Hepatocyte (in vitro differentiated cells): ENCODE results near the gene PDSS2. TPM values are rescaled to one million over a fixed set of nuclear protein-coding genes. Genes with fewer than 3 reads are reported as not detected.

Source experiments
- DNase-seq: peaks from one replicate; pipeline ENCODE4 v3.0.0-alpha.2; 2016; ENCODE audit warnings: low spot score
- H2AFZ ChIP-seq: fragments of 200-600 bp; sonication (generic); 2 replicates; pipeline ENCODE4 v1.6.0; 2016; ENCODE audit warnings: antibody characterized with exemption, mild to moderate bottlenecking
- H3K27ac ChIP-seq: fragments of 200-600 bp; sonication (generic); 2 replicates; pipeline ENCODE4 v1.5.1; 2016; ENCODE audit warnings: mild to moderate bottlenecking
- H3K27me3 ChIP-seq: fragments of 200-600 bp; sonication (generic); 2 replicates; pipeline ENCODE4 v1.6.1; 2016
- H3K36me3 ChIP-seq: fragments of 200-600 bp; sonication (generic); replicated peaks from 2 replicates; pipeline ENCODE4 v1.5.1; 2016; ENCODE audit warnings: low read depth; ENCODE audit not compliant: insufficient read depth
- H3K4me1 ChIP-seq: fragments of 200-600 bp; sonication (generic); 2 replicates; pipeline ENCODE4 v1.5.1; 2016; ENCODE audit warnings: mild to moderate bottlenecking, moderate library complexity; ENCODE audit not compliant: insufficient read depth
- H3K4me2 ChIP-seq: fragments of 200-600 bp; sonication (generic); 2 replicates; pipeline ENCODE4 v1.6.0; 2016
- H3K4me3 ChIP-seq: fragments of 200-600 bp; sonication (generic); 2 replicates; pipeline ENCODE4 v1.5.1; 2016; ENCODE audit warnings: mild to moderate bottlenecking
- H3K79me2 ChIP-seq: fragments of 200-600 bp; sonication (generic); 2 replicates; pipeline ENCODE4 v1.6.0; 2017; ENCODE audit warnings: mild to moderate bottlenecking
- H3K9me2 ChIP-seq: fragments of 200-600 bp; sonication (generic); replicated peaks from 2 replicates; pipeline ENCODE4 v1.6.0; 2017; ENCODE audit warnings: mild to moderate bottlenecking; ENCODE audit not compliant: insufficient read depth
- H3K9me3 ChIP-seq: fragments of 200-600 bp; sonication (generic); 2 replicates; pipeline ENCODE4 v1.5.1; 2016; ENCODE audit warnings: low read depth, mild to moderate bottlenecking
- H4K20me1 ChIP-seq: fragments of 200-600 bp; sonication (generic); 2 replicates; pipeline ENCODE4 v1.6.0; 2016; ENCODE audit warnings: mild to moderate bottlenecking; ENCODE audit not compliant: insufficient read depth, poor library complexity, severe bottlenecking
- CTCF ChIP-seq: fragments of 200-600 bp; sonication (generic); IDR thresholded peaks from 2 replicates; pipeline ENCODE4 v1.5.1; 2016; ENCODE audit warnings: antibody characterized with exemption, mild to moderate bottlenecking; ENCODE audit not compliant: poor library complexity
- EZH2 ChIP-seq: fragments of 200-600 bp; sonication (generic); IDR thresholded peaks from 2 replicates; pipeline ENCODE4 v1.6.1; 2016; ENCODE audit warnings: antibody characterized with exemption, mild to moderate bottlenecking, borderline replicate concordance
- EZH2phosphoT487 ChIP-seq: fragments of 200-600 bp; sonication (generic); IDR thresholded peaks from one replicate; pipeline ENCODE4 v1.6.1; 2018; ENCODE audit warnings: antibody characterized with exemption, mild to moderate bottlenecking, low read depth, moderate library complexity; ENCODE audit not compliant: unreplicated experiment, severe bottlenecking
- WGBS: methylation state at CpG from one replicate; pipeline ENCODE4 v1.1.6; 2016; ENCODE audit warnings: low lambda C conversion rate; ENCODE audit errors: missing lambda C conversion rate; 5-methylcytosine and 5-hydroxymethylcytosine counted together
- polyA plus RNA-seq: library from polyadenylated mRNA; unstranded; fragments of >200 nt; fragmentation: Nextera tagmentation; extraction: Ambion mirVana; gene quantifications from 2 replicates; pipeline ENCODE4 v1.2.1, GENCODE V29; 2016
- total RNA-seq: library from RNA; depleted of rRNA; stranded (reverse); fragments of >200 nt; gene quantifications from 2 replicates; pipeline ENCODE4 v1.2.3, GENCODE V29; 2014

Gene PDSS2
- total and polyA plus RNA-seq, 2 experiments from 2014 or later = 15.3 to 18.2 TPM

GRCh38 chr6:107110200-107110599, 349.2 kb downstream of the PDSS2 start:
- no peaks in the 10 kb centered on the region for H3K36me3 ChIP-seq
- TF ChIP-seq EZH2phosphoT487 = no peak
- no peak for TF ChIP-seq CTCF
- TF ChIP-seq EZH2 = no peak
- H2AFZ ChIP-seq = no peak overlapping the region
- no peak overlapping the region for H3K4me3 ChIP-seq
- no peaks in the 10 kb centered on the region for H4K20me1 ChIP-seq
- no peaks in the 10 kb centered on the region for H3K9me3 ChIP-seq
- no peak overlapping the region for H3K4me2 ChIP-seq
- no peak overlapping the region for H3K27ac ChIP-seq
- no peaks in the 10 kb centered on the region for H3K9me2 ChIP-seq
- peaks cover 32% of the 10 kb centered on the region for H3K79me2 ChIP-seq
- 82% methylated on average over 1 of the region's 1 CpG for WGBS
- H3K4me1 ChIP-seq = peaks cover 6% of the 10 kb centered on the region
- DNase-seq = no peak
- H3K27me3 ChIP-seq = no peaks in the 10 kb centered on the region

- Histone ChIP-seq H3K36me3 (no peaks in the 10 kb centered on the region), H3K27me3 (no peaks in the 10 kb centered on the region), H3K27ac (no peak overlapping the region), H2AFZ (no peak overlapping the region), H3K79me2 (peaks cover 32% of the 10 kb centered on the region), H3K4me1 (no peaks in the 10 kb centered on the region), H3K9me3 (no peaks in the 10 kb centered on the region), H3K4me2 (no peak overlapping the region), H3K4me3 (no peak overlapping the region), H3K9me2 (no peaks in the 10 kb centered on the region), H4K20me1 (no peaks in the 10 kb centered on the region)
- TF ChIP-seq EZH2 = no peak
- no peak for TF ChIP-seq EZH2phosphoT487
- DNase-seq = no peak
- WGBS = 93% methylated on average over 17 of the region's 17 CpGs
These were observed 351.0 kb downstream of the PDSS2 start for GRCh38 chr6:107108201-107108890.

DNA sequence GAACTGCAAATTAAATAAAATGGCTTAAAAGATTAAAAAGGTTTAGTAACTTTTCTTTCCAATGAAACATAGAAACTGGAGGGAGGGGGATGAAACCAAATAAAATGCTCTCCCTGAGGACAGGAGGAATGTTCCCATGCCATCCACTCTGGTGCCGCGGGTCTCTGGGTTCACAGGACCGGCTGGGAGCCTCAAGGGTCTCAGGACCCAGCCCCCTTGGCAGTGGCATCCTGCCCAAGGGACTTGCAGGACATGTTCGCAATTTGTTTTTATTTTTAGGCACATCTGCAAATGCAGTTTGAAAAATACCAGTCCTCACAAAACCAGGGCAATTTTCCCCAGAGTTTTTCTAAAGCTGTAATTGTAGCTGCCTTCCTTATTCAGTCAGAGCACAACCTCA, 351.6 kb downstream of the PDSS2 start:
- H3K27me3 ChIP-seq = no peaks in the 10 kb centered on the region
- H3K79me2 ChIP-seq = peaks cover 28% of the 10 kb centered on the region
- no peak overlapping the region for H3K4me2 ChIP-seq
- H3K9me3 ChIP-seq = no peaks in the 10 kb centered on the region
- no peaks in the 10 kb centered on the region for H3K4me1 ChIP-seq
- H3K27ac ChIP-seq = no peak overlapping the region
- no peaks in the 10 kb centered on the region for H4K20me1 ChIP-seq
- no peak overlapping the region for H3K4me3 ChIP-seq
- DNase-seq = no peak
- no peaks in the 10 kb centered on the region for H3K36me3 ChIP-seq
- TF ChIP-seq EZH2phosphoT487 (no peak), CTCF (no peak), EZH2 (no peak)
- 95% methylated on average over 4 of the region's 4 CpGs for WGBS
- no peaks in the 10 kb centered on the region for H3K9me2 ChIP-seq
- H2AFZ ChIP-seq = no peak overlapping the region

DNA sequence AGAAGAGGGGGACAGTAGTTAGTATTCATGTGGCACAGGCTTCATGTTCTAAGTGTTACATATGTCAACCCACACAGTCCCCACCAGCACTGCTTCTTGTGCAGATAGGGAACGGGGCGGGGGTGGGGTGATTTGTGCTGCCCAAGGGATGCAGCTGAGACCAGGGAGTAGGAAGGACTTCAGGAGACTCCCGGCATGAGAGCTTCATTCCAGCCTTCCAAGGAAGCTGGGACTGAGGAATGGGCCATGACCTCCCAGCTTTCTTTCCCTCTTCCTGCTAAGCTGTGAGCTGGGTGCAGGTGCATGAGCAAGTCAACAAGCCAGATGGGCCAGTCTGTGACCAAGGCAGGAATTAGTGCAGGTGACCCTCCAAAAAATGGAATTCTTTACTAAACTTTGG, 353.2 kb downstream of the PDSS2 start:
- no peak for TF ChIP-seq EZH2
- no peak for TF ChIP-seq EZH2phosphoT487
- no peak for TF ChIP-seq CTCF
- Histone ChIP-seq H4K20me1 (no peaks in the 10 kb centered on the region), H2AFZ (no peak overlapping the region), H3K36me3 (no peaks in the 10 kb centered on the region), H3K4me1 (no peaks in the 10 kb centered on the region), H3K4me2 (no peak overlapping the region), H3K9me2 (no peaks in the 10 kb centered on the region), H3K9me3 (no peaks in the 10 kb centered on the region), H3K79me2 (peaks cover 13% of the 10 kb centered on the region), H3K4me3 (no peak overlapping the region), H3K27ac (no peak overlapping the region), H3K27me3 (no peaks in the 10 kb centered on the region)
- DNase-seq = no peak
- WGBS = 94% methylated on average over 3 of the region's 3 CpGs
